CD4-positive, alpha-beta memory T cell (primary cell): ENCODE measurements around the gene PMEPA1. TPM values are rescaled to one million over a fixed set of nuclear protein-coding genes. Genes with fewer than 3 reads are reported as not detected.

Experiments
- CTCF ChIA-PET: fragments of 350-600 bp; sonication (Branson Sonifier 250); formaldehyde crosslinking; loops from one replicate; lab custom pipeline; 2021; ENCODE audit warnings: inconsistent platforms; ENCODE audit not compliant: partially characterized antibody; lab: Charles Lee
- POLR2A ChIA-PET: fragments of 350-600 bp; sonication (Branson Sonifier 250); formaldehyde crosslinking; loops from one replicate; lab custom pipeline; 2021; ENCODE audit not compliant: partially characterized antibody; lab: Charles Lee
- DNase-seq, 5 donors: peaks; one replicate each; pipeline versions ENCODE4 v3.0.0 to v3.0.0-alpha.2; 2020 to 2022; ENCODE audit warnings: mixed read lengths in 1 of 5
- H3K27ac ChIP-seq: one replicate; pipeline ENCODE4 v1.7.0; 2013; ENCODE audit warnings: low read depth, low read length
- H3K27me3 ChIP-seq: 2 replicates; pipeline ENCODE4 v1.7.0; 2013; ENCODE audit warnings: mild to moderate bottlenecking, low read length, moderate library complexity; ENCODE audit not compliant: insufficient read depth
- H3K36me3 ChIP-seq: 2 replicates; pipeline ENCODE4 v1.7.0; 2013; ENCODE audit warnings: mild to moderate bottlenecking, low read length, moderate library complexity; ENCODE audit not compliant: insufficient read depth
- H3K4me1 ChIP-seq: 2 replicates; pipeline ENCODE4 v1.7.0; 2013; ENCODE audit warnings: mild to moderate bottlenecking, low read length, moderate library complexity; ENCODE audit not compliant: insufficient read depth
- H3K4me3 ChIP-seq, 2 donors: one replicate each; pipeline ENCODE4 v1.7.0; 2013; ENCODE audit warnings: low read length in 2 of 2, mild to moderate bottlenecking in 1 of 2
- H3K9me3 ChIP-seq, 2 donors: one replicate each; pipeline ENCODE4 v1.7.0; 2013; ENCODE audit warnings: low read length in 2 of 2, control low read depth in 1 of 2; ENCODE audit not compliant: control insufficient read depth in 1 of 2
- H3K27ac Mint-ChIP-seq, 7 donors: one replicate each; pipeline ENCODE4 v1.8.0; 2020 to 2021; ENCODE audit warnings: mixed read lengths in 7 of 7, mild to moderate bottlenecking in 6 of 7, inconsistent platforms in 3 of 7, moderate library complexity in 3 of 7
- H3K27me3 Mint-ChIP-seq, 2 donors: one replicate each; pipeline ENCODE4 v1.8.0; 2020 to 2021; ENCODE audit warnings: mixed read lengths in 2 of 2
- H3K36me3 Mint-ChIP-seq, 2 donors: one replicate each; pipeline ENCODE4 v1.8.0; 2020 to 2021; ENCODE audit warnings: mixed read lengths in 2 of 2, inconsistent platforms in 1 of 2, mild to moderate bottlenecking in 1 of 2
- H3K4me1 Mint-ChIP-seq, 4 donors: one replicate each; pipeline ENCODE4 v1.8.0; 2020 to 2021; ENCODE audit warnings: mixed read lengths in 4 of 4, mild to moderate bottlenecking in 1 of 4
- H3K4me3 Mint-ChIP-seq, 8 donors: one replicate each; pipeline ENCODE4 v1.8.0; 2020 to 2021; ENCODE audit warnings: mixed read lengths in 8 of 8, mild to moderate bottlenecking in 7 of 8, moderate library complexity in 6 of 8, inconsistent platforms in 3 of 8
- H3K9me3 Mint-ChIP-seq, 8 donors: one replicate each; pipeline ENCODE4 v1.8.0; 2020 to 2021; ENCODE audit warnings: mixed read lengths in 8 of 8, mild to moderate bottlenecking in 5 of 8, inconsistent platforms in 3 of 8, moderate library complexity in 1 of 8
- intact Hi-C: fragments of 100-400 bp; cut with micrococcal nuclease; formaldehyde crosslinking; loops from one replicate; pipeline ENCODE4 v1.15.1; 2023
- polyA plus RNA-seq, 2 donors: library from polyadenylated mRNA; unstranded; fragments of 300-500 nt; fragmentation: Illumina TruSeq; gene quantifications; one replicate each; pipeline ENCODE4 v1.2.3, GENCODE V29; 2021
- total RNA-seq, 2 experiments: library from RNA; stranded (reverse); gene quantifications; one replicate each; pipeline ENCODE4 v1.2.3, GENCODE V29; 2021

The PMEPA1 gene
- total and polyA plus RNA-seq, 4 experiments from 2014 or later, result 1.2 to 8.9 (median 5.5) TPM

GRCh38 chr20:57716202-57716601 is 6.4 kb upstream of the PMEPA1 start:
- Histone ChIP-seq H3K27ac (no peak overlapping the region), H3K9me3 (no peaks in the 10 kb centered on the region), H3K4me3 (no peak overlapping the region), H3K27me3 (no peaks in the 10 kb centered on the region), H3K36me3 (no peaks in the 10 kb centered on the region), H3K4me1 (peaks cover 13% of the 10 kb centered on the region)
- Mint-ChIP-seq H3K27me3 (peaks cover 0 to 2% of the 10 kb centered on the region in 2 donors), H3K27ac (no peak overlapping the region), H3K4me3 (no peak overlapping the region), H3K9me3 (peaks cover 0 to 1% (median 0%) of the 10 kb centered on the region in 8 donors), H3K4me1 (peaks cover 2 to 27% (median 16%) of the 10 kb centered on the region in 4 donors), H3K36me3 (no peaks in the 10 kb centered on the region)
- ChIA-PET CTCF (no interaction called here), POLR2A (no interaction called here)
- intact Hi-C loops, result loop anchor here (10.0 kb wide), 1 partner anchor 1361 kb away; the partner anchor contains the start of gene FAM210B
- no peak for DNase-seq

- ChIA-PET POLR2A (no interaction called here), CTCF (no interaction called here)
- DNase-seq, result no peak
- Mint-ChIP-seq H3K4me1 (peaks cover 7 to 35% (median 22%) of the 10 kb centered on the region in 4 donors), H3K36me3 (no peaks in the 10 kb centered on the region), H3K27me3 (peaks cover 0 to 4% of the 10 kb centered on the region in 2 donors), H3K27ac (peak overlapping the region in 1 of 7 donors; percentile 13), H3K9me3 (peaks cover 0 to 1% (median 0%) of the 10 kb centered on the region in 8 donors), H3K4me3 (no peak overlapping the region)
- intact Hi-C loops, result loop anchor here (10.0 kb wide), 1 partner anchor 1361 kb away; the partner anchor contains the start of gene FAM210B
- H3K9me3 ChIP-seq, result no peaks in the 10 kb centered on the region
- H3K36me3 ChIP-seq, result no peaks in the 10 kb centered on the region
- no peak overlapping the region for H3K4me3 ChIP-seq
- no peaks in the 10 kb centered on the region for H3K27me3 ChIP-seq
- H3K4me1 ChIP-seq, result peaks cover 21% of the 10 kb centered on the region
- no peak overlapping the region for H3K27ac ChIP-seq
These were observed 5.6 kb upstream of the PMEPA1 start for GRCh38 chr20:57715268-57715904.

- Histone ChIP-seq H3K27me3 (no peaks in the 10 kb centered on the region), H3K27ac (no peak overlapping the region), H3K4me1 (peaks cover 24% of the 10 kb centered on the region), H3K36me3 (no peaks in the 10 kb centered on the region), H3K4me3 (no peak overlapping the region), H3K9me3 (no peaks in the 10 kb centered on the region)
- Mint-ChIP-seq H3K4me3 (no peak overlapping the region), H3K4me1 (peaks cover 7 to 37% (median 23%) of the 10 kb centered on the region in 4 donors), H3K36me3 (no peaks in the 10 kb centered on the region), H3K27ac (peak overlapping the region in 1 of 7 donors; percentile 24), H3K9me3 (peaks cover 0 to 1% (median 0%) of the 10 kb centered on the region in 8 donors), H3K27me3 (peaks cover 0 to 4% of the 10 kb centered on the region in 2 donors)
- intact Hi-C loops, result loop anchor here (5.0 to 10.0 kb wide), 3 partner anchors 322 to 1360 kb away; partner anchors contain the start of genes FAM210B, RAB22A and RBM38
- DNase-seq, result no peak
- ChIA-PET CTCF (no interaction called here), POLR2A (no interaction called here)
These were observed 4.8 kb upstream of the PMEPA1 start for GRCh38 chr20:57714409-57715267.

GRCh38 chr20:57713951-57714350 is 4.1 kb upstream of the PMEPA1 start:
- H3K36me3 Mint-ChIP-seq, result peaks cover 0 to under 1% of the 10 kb centered on the region in 2 donors
- H3K9me3 Mint-ChIP-seq, result peaks cover 0 to 1% (median 0%) of the 10 kb centered on the region in 8 donors
- H3K27ac Mint-ChIP-seq, result peak overlapping the region in 2 of 7 donors; percentile 24 to 55
- ChIA-PET POLR2A (no interaction called here), CTCF (no interaction called here)
- no peak overlapping the region for H3K4me3 ChIP-seq
- H3K36me3 ChIP-seq, result no peaks in the 10 kb centered on the region
- H3K27ac ChIP-seq, result no peak overlapping the region
- H3K4me1 Mint-ChIP-seq, result peaks cover 6 to 35% (median 22%) of the 10 kb centered on the region in 4 donors
- H3K4me1 ChIP-seq, result peaks cover 22% of the 10 kb centered on the region
- no peaks in the 10 kb centered on the region for H3K9me3 ChIP-seq
- no peak overlapping the region for H3K4me3 Mint-ChIP-seq
- intact Hi-C loops, result loop anchor here (5.0 to 10.0 kb wide), 3 partner anchors 322 to 1359 kb away; partner anchors contain the start of genes FAM210B, RAB22A and RBM38
- H3K27me3 ChIP-seq, result no peaks in the 10 kb centered on the region
- no peak for DNase-seq
- H3K27me3 Mint-ChIP-seq, result peaks cover 0 to 4% of the 10 kb centered on the region in 2 donors

- no peak for DNase-seq
- CTCF ChIA-PET, result no interaction called here
- Mint-ChIP-seq H3K4me1 (peaks cover 9 to 35% (median 22%) of the 10 kb centered on the region in 4 donors), H3K27me3 (peaks cover 2 to 9% of the 10 kb centered on the region in 2 donors), H3K4me3 (no peak overlapping the region), H3K36me3 (peaks cover 0 to 4% of the 10 kb centered on the region in 2 donors), H3K9me3 (peaks cover 0 to 3% (median 0%) of the 10 kb centered on the region in 8 donors), H3K27ac (peak overlapping the region in 2 of 7 donors; percentile 35 to 79)
- POLR2A ChIA-PET, result interaction anchor here (0.7 kb wide), 1 partner anchor 95 kb away, joined by 3 read pairs; no protein-coding TSS in a partner anchor
- H3K9me3 ChIP-seq, result no peaks in the 10 kb centered on the region
- no peak overlapping the region for H3K4me3 ChIP-seq
- peaks cover 18% of the 10 kb centered on the region for H3K4me1 ChIP-seq
- no peaks in the 10 kb centered on the region for H3K27me3 ChIP-seq
- intact Hi-C loops, result loop anchor here (5.0 to 10.0 kb wide), 3 partner anchors 321 to 1359 kb away; partner anchors contain the start of genes FAM210B, RAB22A and RBM38
- H3K36me3 ChIP-seq, result no peaks in the 10 kb centered on the region
- no peak overlapping the region for H3K27ac ChIP-seq
These were observed 3.7 kb upstream of the PMEPA1 start for GRCh38 chr20:57713505-57713903.

- Mint-ChIP-seq H3K27me3 (peaks cover 3 to 10% of the 10 kb centered on the region in 2 donors), H3K9me3 (peaks cover 0 to 4% (median 0%) of the 10 kb centered on the region in 8 donors), H3K36me3 (peaks cover 0 to 6% of the 10 kb centered on the region in 2 donors), H3K4me3 (peak overlapping the region in 1 of 8 donors; percentile 10), H3K27ac (peak overlapping the region in 3 of 7 donors; percentile 41 to 79 (median 69)), H3K4me1 (peaks cover 10 to 34% (median 24%) of the 10 kb centered on the region in 4 donors)
- ChIA-PET POLR2A (interaction anchor here (0.7 kb wide), 1 partner anchor 94 kb away, joined by 3 read pairs; no protein-coding TSS in a partner anchor), CTCF (interaction anchor here (0.8 kb wide), 1 partner anchor 65 kb away, joined by 3 read pairs; no protein-coding TSS in a partner anchor)
- H3K27me3 ChIP-seq, result no peaks in the 10 kb centered on the region
- no peak overlapping the region for H3K27ac ChIP-seq
- H3K4me3 ChIP-seq, result no peak overlapping the region
- no peak for DNase-seq
- H3K9me3 ChIP-seq, result no peaks in the 10 kb centered on the region
- H3K4me1 ChIP-seq, result peaks cover 17% of the 10 kb centered on the region
- intact Hi-C loops, result loop anchor here (5.0 to 10.0 kb wide), 3 partner anchors 321 to 1358 kb away; partner anchors contain the start of genes FAM210B, RAB22A and RBM38
- no peaks in the 10 kb centered on the region for H3K36me3 ChIP-seq
These were observed 3.2 kb upstream of the PMEPA1 start for GRCh38 chr20:57712851-57713504.
